GM18873 (cell line): ENCODE results near the gene SGCA.

Experiments used
- ATAC-seq: cut with Tn5 transposase; IDR thresholded peaks from one replicate; pipeline ENCODE4 v1.9.1; 2021; ENCODE audit warnings: mild to moderate bottlenecking, moderate library complexity, moderate number of reproducible peaks; ENCODE audit not compliant: unreplicated experiment, low FRiP score

SGCA gene

DNA sequence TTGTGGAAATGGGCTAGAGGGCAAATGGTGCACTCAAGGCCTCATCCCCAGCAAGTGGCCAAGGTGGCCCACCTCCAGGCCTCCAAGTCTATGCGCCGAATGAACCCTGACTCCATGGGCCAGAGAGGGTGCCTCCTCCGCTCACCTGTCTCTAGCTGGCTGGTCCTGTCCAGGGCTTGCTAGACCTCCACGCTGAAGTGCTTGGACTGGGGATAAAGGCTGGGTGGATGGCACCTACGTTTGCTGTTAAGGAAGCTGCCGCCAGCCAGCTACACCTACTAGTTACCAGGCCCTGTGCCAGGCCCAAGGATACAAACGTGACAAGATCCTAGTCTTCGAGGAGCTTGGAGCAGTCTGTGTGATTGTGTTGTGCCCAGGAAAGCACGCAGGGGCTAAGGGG lies 739 bp upstream of the SGCA start:
- no peak for ATAC-seq

DNA sequence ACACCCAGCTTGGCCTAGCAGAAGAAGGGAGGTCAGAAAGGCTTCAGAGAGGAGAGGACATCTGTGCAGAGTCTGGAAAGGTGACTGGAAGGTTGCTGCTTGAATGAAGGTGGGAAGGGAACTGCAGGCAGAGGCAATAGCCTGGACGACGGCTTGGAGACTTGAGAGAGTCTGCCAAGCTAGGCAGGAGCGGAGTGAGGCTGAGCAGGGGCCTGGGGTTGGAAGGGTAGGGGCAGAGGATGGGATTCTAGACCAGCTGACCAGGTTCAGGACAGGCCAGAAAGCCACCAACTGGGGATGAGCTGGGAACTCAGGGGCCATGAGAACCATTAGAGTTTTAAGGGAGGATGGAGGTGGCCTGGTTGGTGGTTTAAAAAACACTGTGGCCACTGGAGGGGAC lies 339 bp upstream of the SGCA start:
- no peak for ATAC-seq

- no peak for ATAC-seq
Observed at GRCh38 chr17:50166518-50167181, 845 bp downstream of the SGCA start.

- no peak for ATAC-seq
Observed at GRCh38 chr17:50167371-50167770, 1.6 kb downstream of the SGCA start.

DNA sequence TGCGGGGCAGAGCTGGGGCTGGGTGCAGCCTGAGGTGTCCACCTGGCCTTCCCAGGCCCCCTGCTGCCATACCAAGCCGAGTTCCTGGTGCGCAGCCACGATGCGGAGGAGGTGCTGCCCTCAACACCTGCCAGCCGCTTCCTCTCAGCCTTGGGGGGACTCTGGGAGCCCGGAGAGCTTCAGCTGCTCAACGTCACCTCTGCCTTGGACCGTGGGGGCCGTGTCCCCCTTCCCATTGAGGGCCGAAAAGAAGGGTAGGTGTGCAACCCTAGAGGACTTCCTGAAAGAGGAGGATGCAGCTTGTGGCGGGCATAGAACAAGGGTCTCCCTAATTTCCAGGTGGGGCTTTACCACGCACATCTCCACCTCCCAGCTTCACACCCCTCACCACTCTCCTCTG lies 2.5 kb downstream of the SGCA start:
- no peak for ATAC-seq

DNA sequence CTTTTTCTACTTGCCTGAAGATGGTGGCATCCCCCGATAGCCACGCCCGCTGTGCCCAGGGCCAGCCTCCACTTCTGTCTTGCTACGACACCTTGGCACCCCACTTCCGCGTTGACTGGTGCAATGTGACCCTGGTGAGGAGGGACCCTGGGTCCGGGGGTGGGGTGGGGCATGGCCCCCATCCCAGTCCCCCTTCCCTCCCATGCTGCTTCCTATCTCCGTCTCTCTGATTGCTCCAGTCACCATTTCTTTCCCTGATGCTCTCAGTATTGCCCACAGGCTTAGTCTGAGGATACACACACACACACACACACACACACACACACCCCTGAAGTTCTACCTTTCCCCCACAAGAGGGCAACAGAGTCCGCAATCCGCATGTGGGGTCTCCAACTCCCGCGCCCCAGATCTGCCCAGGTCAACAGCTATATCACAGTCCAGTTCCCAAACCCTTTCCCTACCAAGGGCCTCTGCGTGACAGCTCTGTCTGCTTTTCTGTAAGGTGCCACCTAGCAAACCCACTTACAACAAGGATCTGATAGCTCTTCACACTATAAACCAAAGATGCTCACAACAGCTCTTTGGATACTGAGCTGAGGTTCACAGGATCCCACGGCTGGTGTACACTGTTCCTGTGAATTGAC lies 3.4 kb downstream of the SGCA start:
- no peak for ATAC-seq

GRCh38 chr17:50169881-50170459 lies 4.2 kb downstream of the SGCA start:
- no peak for ATAC-seq

DNA sequence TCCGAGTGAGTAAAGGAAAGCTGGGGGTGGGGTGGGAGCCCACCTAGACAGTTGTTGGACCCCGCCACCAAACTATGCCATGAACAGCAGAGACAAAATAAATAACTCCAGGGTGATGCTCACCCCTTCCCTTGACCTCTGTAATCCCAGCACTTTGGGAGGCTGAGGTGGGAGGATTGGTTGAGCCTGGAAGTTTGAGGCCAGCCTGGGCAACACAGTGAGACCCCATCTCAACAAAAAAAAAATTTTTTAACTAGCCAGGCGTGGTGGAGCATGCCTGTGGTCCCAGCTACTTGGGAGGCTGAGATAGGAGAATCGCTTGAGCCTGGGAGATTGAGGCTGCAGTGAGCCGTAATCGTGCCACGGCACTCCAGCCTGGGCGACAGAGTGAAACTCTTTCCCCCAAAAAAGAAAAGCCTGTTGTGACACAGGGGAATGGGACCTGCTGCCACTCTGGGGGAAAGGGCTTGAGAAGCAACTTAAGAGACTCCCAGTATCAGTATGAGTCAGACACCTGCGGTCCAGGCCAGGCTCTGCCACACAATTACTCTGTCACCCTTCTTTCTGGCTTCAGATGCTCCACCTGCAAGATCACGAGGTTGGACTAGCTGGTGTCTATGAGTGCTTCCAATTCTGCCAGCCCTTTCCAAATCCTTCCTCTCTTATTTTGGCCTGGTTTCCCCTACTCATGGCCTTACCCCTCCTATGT lies 5.0 kb downstream of the SGCA start:
- ATAC-seq, result peak; percentile 61

- no peak for ATAC-seq
Observed at GRCh38 chr17:50171371-50172071, 5.7 kb downstream of the SGCA start.

DNA sequence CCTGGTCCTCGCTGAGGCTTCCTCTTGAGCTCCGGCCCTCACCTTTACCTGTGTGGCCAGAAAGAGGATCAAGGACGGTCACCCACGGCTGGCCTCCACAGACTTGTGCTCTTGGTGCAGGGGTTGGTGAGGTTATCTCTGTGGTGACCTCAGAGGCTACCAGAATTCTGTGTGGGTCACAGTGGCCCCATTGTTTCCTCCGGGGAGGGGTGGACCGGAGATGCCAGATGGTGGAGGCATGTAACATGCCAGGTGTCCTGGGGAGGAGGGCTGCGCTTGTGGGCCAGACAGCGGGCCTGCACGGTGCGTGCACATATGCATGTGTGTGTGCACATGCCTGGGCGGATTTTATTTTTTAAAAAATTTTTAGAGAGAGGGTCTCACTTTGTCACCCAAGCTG lies 6.3 kb downstream of the SGCA start:
- no peak for ATAC-seq

DNA sequence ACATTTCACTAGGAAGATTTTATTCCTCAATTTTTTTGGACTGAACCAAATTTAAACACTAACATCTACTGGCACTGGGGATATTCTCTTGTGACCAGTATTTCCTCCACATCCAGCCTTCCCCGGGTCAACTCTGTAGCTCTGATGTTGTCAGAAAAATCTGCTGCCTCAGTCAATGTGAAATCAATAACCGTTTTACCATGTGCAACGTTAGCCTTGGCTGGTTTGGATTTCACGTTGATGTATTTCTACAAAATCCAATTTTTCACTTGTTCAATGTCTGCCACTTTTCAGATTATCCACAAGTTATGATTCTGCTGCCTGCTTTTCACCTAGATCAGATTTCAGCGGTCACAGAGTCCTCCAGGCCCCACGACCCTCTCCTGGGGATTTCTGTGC lies 7.1 kb downstream of the SGCA start:
- no peak for ATAC-seq

- ATAC-seq, result no peak
Observed at GRCh38 chr17:50173335-50173941, 7.6 kb downstream of the SGCA start.

DNA sequence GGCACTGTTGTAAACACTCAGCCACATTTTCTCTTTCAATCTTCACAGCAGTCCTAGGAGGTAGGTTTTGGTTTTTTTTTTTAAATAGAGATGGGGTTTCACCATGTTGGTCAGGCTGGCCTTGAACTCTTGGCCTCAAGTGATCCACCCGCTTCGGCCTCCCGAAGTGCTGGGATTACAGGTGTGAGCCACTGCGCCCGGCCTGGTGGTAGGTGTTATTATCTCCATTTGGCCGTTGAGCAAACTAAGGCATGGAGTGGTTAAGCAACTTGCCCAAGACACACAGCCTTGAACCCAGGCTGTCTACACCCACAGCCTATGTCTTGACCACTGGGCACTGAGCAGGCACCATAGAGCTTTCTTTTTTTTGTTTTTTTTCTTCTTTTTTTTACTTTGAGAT lies 8.6 kb downstream of the SGCA start:
- no peak for ATAC-seq

DNA sequence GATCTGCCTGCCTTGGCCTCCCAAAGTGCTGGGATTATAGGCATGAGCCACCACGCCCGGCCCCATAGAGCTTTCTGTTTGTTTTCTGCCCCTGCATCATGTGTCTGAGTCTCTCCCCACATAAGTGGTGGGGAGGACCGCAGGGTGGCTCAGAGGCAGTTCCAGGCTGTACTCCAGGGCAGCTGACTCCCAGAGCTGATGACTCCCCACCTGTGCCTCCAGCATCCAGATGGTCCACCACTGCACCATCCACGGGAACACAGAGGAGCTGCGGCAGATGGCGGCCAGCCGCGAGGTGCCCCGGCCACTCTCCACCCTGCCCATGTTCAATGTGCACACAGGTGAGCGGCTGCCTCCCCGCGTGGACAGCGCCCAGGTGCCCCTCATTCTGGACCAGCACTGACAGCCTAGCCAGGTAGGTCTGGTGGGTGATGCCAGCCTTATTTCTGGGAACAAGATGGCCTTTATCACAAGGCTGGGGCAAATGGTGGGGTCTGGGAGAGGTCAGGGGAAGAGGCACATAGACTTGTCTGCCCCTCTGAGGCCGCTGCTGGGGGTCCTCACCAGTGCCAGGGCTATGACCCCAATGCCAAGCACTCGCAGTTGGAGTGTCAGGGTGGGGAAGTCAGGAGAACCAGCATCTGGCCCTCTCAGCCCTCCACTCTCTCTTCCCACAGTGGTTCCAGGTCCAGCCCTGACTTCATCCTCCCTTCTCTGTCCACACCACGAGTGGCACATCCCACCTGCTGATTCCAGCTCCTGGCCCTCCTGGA lies 9.4 kb downstream of the SGCA start:
- no peak for ATAC-seq

GRCh38 chr17:50176559-50177357 lies 11.0 kb downstream of the SGCA start:
- no peak for ATAC-seq

- ATAC-seq, result no peak
Observed at GRCh38 chr17:50177476-50177875, 11.7 kb downstream of the SGCA start.

DNA sequence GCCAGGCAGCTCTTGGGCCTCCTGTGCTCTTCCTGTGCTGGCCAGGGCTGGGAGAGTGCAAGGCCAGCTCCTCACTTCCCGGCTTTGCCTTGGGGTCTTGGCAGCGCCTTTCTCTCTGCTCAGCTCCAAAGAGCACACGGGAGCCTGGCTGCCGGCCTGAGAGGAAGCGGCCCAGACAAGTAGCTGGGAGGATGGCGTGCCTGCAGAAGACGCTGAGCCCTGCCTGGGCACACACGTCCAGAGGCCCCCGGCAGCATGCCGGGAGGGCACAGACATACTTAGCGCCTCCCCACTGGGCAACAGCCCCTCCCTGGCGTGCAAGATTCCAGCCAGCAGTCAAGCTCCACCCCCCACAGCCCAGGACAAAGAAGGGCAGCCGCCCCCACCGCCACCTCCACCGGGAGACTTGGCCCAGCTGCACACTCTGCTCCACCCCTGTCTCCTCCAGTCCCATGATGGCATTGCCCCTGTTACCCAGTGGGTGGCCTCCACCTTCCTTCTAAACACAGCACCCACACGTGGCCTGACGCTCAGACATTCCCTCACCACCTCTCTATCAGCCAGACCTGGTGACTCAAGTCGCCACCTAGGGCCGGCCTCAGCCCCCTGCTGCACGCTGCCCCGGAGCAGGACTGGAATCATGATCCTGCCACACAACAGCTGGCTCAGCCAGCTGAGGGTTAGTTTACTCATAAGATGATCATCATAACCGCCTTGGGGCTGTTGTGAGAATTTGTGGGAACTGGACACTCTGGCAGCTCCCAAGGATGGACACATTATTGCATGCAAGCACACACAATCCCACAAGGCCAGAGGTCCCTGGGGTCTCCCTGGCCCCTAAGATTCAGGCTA lies 12.4 kb downstream of the SGCA start:
- ATAC-seq, result no peak

- no peak for ATAC-seq
Observed at GRCh38 chr17:50180111-50180510, 14.3 kb downstream of the SGCA start.
